Kidney capillary endothelial cell (primary cell): ENCODE measurements around the gene TFEC.
A peak's percentile ranks its signal among the peaks of the same experiment; 100 is the strongest.
"Not testable (repeated sequence)": the region's sequence is repeated elsewhere in the genome, so short reads cannot be mapped to it uniquely, and the experiment has no call there.

ENCODE experiments used
- DNase-seq: peaks from one replicate; pipeline ENCODE4 v3.0.0-alpha.2; 2018; ENCODE audit warnings: low spot score

Gene TFEC

DNA sequence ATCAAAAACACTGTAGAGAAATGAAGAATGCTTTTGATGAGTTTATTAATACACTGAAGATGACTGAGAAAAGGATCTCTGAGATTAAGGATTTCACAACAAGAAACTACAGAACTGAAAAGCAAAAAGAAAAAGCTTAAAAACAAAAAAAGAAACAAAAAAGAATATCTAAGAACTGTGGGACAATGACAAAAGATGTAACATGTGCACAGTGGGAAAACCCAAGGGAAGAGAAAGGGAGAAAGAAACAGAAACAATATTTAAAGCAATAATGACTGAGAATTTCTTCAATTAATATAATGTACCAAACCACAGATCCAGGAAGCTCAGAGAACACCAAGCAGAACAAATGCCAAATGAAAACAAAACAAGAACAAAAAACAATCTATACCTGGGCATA, 42.2 kb downstream of the TFEC start:
- DNase-seq = no peak

DNA sequence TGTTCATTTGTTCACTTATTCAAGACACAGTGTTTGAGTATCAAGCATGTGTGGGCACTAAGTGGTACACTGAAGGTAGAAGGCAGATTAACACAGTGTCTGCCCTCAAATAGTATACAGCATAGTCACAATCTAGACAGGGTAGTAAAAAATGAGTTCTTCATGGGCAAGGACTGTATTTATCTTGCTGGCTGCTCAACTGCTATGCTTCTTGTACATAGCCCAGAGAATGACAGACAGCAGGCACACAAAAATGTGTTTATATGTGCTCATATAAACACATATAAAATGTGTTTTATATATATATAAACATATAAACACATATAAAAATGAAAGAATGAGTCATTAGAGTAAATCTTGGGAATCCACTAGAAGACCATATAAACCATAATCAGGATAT, 43.1 kb downstream of the TFEC start:
- no peak for DNase-seq

DNA sequence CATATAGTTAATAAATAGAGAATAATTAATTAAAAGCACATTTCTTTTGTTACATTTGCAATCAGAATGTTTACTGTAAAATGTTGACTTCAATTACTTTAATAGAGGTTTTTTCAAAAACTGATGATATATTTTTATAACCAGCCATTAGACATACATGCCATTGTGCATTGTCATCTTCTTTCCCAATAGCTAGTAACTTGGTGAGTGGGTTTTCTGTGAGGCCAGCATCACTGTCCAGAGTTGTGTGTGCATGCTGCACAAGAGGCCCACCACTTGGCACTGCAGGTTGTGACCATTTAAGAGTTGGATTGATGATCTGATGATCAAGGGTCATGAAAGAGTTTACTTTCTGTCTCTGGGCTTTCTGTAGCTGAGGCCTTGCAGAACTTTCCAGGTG, 46.5 kb downstream of the TFEC start:
- no peak for DNase-seq

DNA sequence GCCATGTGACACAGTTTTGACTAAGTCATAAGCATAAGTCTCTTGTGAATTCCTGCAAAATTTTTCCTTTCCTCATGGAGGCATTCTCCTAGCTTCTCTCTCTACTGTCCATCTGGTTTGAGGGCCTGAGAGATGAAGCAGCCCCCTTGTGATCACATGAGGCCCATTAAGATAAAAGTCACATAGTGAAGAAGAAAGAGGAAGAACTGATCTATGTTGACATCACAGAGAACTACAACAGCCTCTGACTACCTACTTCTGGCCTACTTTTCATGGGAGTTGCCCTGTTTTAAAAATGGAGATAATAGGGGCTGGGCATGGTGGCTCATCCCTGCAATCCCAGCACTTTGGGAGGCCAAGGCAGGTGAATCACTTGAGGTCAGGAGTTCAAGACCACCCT, 50.4 kb downstream of the TFEC start:
- DNase-seq = no peak

DNA sequence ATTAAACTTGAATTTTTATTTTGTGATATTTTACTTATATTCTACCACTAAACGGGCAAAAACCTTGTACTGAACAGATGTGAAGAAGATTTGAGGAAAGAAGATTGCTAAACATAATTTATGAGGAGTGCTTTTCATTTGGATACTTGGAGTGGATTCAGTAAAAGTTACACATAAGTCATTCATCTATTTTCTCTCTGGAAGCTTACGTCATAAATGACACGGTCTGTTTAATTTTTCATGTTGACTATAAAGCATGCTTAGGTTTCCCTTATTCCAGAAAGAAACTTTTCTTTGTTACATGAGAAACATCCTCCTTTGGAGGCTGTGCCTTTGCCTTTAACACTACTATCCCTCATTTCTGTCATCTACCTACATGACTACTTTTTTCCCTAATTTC, 53.9 kb downstream of the TFEC start:
- DNase-seq = no peak

DNA sequence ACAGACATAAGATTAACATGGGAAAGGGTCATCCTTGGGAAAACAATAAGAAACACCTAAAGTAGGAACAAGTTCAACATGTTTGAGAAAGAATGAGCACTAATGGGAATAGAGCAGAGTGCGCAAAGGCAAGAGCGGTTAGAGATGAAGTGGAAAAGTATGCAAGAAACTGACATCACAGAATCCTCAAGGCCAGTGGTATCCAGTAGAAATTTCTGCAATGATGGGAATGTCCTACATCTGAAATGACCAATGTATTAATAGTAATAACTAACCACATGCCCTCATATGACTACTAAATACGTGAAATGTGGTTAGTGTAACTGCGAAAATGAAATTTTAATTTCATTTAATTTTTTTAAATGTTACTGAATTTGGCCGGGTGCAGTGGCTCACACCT, 54.8 kb downstream of the TFEC start:
- no peak for DNase-seq

DNA sequence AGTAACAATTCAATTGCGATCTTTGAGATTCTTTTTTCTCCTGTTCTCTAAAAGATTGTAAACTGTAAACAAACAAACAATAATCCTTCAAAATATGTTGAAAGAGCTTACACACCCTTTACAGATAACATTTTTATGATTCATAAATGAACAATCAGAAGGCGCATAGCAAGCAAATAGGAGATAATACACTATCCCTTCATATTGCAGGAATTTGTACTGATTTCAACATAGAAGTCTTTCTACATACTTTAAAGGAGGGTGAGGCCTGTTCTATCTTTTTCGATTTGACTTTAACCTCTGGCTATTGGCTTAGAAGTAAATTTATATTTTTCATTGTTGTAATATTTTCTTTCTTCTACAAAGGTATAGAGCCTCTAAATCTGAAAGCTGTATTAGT, 57.2 kb downstream of the TFEC start:
- no peak for DNase-seq

DNA sequence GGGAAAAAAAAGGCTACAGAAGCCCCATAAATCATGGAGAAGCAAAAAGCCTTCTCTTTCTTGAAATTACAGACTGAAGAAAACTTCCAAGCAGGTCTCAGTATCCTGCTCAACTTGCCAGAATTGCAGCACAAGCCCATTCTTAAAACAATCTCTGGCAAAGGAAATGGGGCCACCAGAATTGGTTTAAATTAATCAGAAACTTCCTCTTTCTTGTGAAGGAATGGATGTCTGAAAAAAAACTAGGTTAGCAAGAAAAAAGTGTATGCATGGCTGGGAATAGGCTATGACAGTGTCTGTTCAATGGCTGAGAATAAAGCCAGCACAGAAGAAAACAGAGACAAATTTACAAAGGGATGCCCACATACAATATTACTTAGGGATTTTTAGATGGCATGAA, 59.1 kb downstream of the TFEC start:
- no peak for DNase-seq

DNA sequence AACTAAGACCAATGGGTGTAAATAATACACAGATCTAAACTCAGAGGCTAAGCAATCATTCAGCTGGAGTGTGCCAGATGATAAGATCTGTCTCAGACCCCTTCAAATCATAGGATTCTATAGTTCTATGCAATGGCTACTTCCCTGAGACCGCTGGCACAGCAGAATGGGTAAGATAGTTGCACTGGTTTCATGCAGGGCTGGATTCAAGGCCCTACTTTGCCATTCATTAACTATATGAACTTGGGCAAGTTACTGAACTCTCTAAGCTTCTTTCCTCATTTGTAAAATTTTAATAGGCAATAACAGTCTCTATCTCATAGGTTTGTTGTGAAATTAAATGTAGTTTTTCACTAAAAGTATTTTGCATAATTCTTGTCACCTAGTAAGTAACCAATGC, 62.0 kb downstream of the TFEC start:
- DNase-seq = no peak

DNA sequence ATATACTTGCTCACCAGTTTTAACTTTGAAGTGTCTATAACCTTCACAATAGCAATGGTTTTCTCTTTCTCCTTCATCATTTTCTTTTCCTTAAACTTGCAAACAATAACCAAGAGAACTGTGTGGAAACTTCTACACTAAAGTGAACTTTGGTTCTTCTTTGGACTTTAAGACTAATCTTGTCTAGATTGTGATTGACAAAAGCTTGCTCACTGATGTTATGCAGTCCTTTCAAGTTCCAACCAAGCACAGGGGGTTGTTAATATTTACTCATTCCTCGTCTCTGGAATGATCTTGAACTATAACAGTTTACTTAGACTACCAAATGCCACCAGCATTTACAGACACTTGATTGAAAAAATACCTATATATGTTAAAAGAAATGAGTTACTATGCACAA, 62.4 kb downstream of the TFEC start:
- DNase-seq = no peak

DNA sequence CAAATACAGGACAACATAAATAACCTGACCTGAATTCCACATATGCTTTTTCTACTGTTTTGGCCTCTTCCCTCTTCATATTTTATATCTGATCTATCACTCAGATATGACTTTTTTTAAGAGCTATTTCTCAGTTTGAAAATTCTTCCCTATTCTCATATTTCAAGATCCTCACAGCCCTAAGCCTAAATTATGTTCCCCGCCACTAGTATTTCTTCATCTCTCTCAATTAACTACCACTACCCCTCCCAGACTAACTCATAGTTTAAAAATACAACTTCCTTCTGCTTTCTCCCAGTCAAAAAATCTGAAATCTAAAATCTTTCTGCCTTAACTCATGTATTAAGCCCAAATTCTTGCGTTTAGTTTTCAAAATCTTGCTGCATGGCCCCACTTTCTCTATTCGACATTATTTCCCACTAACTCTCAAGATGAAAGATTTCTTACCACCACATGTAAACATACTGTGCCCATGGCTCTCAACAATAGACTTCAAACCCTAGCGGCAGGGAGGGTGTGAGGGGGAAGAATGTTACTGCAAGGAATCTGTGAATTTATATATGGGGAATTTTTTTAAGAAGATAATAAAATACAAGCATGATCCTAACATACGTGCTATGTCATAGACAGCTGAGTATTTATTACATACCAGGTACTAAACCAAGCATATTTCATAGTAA, 64.6 kb downstream of the TFEC start:
- DNase-seq = no peak

DNA sequence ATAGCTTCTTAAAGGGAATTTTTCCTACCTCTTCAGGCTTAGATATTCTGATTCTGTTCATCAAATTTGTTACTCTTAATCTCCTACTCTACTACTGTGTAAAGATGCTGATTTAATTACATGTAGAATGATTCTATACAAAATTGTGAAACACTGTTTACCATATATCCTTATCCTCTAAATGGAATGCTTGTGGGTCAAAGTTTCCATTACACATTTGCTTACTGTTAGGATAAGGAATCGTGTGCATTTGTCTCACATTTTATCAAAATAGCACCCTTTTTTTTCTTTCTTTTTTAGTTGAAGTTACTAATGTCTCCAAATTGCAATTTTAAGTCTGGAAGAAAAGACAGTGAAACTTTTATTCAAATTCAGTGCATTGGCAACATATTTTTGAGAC, 65.3 kb downstream of the TFEC start:
- no peak for DNase-seq

DNA sequence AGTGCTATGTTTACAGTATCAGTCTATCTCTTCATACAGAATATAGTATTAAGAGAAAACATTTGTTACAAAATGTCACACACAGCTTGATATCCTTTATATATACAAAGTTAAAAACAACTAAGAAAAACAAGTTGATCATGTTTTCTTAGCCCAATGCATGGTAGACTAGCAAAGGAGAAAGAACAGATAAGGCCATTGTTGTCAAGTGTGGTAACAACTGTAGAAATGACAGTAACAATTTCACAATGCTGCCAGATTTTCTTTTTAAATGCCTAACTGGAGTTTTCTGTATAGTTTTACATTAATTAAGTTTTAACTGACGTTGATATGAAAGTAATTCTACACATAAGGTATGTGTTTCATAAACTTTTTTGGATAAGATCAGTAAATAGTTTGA, 65.8 kb downstream of the TFEC start:
- DNase-seq = no peak

DNA sequence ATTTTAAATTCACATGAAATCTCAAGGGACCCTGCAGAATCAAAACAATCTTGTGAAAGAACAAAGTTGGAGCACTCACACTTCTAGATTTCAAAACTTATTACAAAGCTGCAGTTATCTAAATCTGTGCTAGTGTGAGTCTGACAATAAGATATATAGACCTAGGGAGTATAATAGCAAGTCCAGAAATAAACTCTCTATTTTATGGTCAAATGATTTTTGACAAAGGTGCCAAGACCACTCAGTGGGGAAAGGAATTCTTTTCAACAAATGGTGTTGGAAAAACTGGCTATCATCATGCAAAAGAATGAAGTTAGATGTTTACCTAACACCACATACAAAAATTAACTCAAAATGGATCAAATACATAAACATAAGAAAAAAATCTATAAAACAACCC, 68.2 kb downstream of the TFEC start:
- no peak for DNase-seq

DNA sequence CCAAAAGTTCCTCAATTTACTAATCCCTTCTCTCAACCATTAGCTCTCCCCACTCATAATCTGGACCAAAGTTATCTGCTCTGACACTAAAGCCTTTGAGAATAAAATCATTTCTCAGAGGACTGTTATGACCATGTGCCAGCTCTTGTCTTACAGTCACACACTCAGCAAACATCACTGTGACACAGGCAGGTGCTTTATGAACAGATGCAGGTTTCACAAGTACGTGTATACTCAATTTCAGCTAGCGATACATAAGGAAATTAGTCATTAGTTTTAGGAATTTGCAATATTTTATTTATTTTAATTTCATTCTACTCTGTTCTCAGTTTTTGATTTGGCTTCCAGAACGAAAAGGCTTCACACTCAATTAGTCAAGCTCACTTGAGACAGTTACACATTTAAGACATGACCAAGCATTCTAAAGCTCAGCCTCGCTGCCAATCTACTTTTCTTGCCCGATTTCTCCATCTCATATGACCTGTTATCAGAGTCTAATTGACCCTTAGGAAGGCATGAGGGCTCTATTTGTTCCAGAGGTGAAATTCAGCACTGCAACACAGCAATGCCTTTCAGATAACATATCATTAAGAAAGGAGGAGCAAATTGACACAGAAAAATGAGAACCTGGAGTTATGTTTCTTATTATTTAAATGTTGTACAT, 76.8 kb downstream of the TFEC start:
- DNase-seq = no peak

DNA sequence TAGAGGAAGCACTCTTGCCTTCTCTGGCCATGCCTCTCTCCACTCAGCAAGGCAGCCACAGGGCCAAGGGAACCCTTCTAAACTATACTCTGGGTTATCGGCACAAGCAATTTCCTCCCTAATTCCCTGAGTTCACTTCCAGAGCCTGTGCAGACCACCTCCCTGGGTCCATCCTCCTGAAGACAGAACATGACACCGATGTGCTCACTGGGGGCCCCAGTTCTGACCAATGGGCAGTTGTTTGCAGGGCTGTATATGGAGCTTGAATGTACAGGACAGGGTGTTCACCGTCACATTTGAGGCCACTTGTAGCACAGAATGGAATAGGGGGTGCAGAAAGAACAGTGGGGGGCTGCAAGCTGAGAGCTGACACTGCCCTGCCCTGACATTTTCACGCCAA, 77.7 kb downstream of the TFEC start:
- no peak for DNase-seq

DNA sequence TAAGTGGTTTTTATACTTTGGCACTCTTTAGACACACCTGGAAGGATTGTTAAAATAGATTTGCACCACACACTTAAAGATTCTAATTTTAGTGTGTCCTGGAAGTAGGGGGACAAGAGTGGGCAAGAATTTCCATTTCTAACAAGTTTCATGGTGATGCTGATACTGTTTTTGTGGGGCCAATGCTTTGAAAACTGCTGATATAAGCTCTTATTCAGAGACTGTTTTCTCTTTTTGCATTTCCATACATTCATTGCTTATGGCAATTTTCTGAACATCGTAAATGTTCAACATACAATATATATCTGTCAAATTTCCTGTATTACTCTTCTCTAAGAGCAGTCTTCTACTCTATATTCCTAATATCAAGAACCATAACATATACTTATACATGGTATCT, 79.0 kb downstream of the TFEC start:
- DNase-seq = no peak

DNA sequence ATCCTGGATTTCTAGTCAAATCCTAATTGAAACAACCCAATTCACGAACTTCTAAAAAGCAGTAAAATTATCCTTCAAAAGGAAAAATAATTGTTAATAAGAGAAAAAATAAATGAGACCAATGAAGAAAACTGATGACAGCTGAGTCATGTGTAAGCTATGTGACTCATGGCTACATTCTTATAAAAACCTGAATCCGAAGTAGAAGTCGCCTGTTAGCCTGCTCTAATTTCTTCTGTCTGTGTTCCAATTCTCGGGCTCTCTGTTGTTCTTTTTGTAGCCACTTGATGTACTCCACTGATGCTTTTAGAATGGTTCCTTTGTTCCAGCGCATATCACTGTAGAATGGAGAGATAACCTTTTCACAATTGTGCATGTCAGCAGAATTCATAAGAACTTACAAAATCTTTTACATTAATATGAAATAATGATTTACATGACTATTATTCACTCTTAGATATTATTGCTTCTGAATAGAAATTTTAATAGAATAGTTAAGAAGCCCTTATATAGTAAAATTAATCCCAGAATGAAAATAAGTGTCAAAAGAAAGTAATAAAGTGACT, 88.8 kb downstream of the TFEC start:
- DNase-seq = peak; percentile 9

DNA sequence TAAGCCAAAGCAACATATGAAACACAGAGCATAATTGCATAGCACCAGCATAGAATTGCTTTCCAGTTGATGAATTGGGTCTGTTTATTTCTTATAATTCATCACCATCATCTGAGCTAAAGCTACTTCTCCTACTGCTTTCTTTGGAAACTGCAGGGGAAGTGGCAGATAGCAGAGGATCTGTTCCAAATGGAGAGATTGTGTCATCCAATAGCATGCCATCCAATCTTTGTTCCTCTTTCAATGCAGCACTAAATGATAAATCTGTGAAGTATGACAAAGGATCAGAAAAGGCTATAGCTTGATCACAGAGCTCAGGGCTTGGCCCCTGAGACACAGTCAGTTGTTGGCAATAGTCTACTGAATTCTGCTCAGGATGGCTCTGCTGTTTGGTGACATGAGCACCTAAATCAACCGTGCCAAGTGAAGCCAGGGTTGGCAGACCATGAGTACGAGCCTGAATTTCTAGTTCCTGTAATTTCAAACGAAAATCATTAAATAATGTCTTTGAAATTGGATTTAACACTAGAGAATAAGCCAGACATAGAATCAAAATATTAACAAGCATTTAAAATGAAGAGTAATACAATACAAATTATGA, 90.0 kb downstream of the TFEC start:
- DNase-seq = no peak

DNA sequence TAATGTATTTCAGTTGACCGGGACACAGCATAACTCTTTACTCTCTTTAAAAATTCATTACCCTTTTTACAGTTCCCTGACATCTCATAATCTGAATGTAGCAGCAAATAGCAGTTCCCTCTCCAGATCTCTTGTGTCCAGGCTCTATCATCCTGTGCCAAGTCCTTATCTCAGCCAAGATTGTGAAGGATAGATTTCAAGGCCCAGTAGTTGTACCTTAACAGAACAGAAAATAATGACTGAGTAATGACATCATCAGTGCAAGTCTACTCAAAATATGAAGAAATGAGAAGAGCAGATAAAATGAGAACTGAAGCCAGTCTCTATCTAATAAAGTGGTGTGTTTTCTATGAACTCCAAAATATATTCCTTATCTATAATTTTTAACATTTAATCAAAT, 92.6 kb downstream of the TFEC start:
- DNase-seq = no peak

DNA sequence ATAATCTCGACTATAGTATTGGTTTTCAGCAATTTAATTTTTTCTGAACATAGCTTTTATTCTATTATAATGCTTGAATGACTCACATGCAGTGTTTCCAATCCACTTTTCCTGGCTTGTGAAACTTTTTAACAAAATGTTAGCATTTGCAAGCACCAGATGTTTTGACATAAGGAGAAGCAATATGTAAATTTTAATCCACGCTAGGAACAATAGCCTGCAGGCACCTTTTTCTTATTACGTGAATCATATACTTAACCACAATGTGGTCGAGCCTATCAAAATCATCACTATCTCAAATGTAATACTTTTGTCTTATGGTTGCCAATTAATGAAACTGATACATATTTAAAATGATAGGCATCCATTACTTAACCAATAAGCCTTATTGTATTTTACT, 97.1 kb downstream of the TFEC start:
- no peak for DNase-seq

DNA sequence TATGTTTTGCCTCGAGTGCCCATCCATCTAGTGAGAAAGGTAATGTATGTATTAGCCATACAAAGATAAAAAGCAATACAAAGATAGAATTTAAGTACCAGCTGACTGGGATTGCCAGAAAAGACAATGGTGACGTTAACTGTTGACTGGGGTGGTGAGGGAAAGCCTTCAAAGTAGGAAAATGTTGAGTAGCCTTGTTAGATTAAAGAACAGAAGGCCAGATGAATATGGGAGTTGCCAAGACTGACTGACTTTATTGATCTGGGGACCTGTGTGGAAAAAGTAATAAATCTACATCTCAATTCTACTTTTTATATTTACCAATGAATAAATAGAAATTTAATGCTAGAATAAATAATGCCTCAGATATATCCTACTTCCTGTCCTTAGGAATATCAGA, 97.7 kb downstream of the TFEC start:
- no peak for DNase-seq

DNA sequence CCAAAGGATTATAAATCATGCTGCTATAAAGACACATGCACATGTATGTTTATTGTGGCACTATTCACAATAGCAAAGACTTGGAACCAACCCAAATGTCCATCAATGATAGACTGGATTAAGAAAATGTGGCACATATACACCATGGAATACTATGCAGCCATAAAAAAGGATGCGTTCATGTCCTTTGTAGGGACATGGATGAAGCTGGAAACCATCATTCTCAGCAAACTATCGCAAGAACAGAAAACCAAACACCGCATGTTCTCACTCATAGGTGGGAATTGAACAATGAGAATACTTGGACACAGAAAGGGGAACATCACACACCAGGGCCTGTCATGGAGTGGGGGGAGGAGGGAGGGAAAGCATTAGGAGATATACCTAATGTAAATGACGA, 100.4 kb downstream of the TFEC start:
- DNase-seq = not testable (repeated sequence)

DNA sequence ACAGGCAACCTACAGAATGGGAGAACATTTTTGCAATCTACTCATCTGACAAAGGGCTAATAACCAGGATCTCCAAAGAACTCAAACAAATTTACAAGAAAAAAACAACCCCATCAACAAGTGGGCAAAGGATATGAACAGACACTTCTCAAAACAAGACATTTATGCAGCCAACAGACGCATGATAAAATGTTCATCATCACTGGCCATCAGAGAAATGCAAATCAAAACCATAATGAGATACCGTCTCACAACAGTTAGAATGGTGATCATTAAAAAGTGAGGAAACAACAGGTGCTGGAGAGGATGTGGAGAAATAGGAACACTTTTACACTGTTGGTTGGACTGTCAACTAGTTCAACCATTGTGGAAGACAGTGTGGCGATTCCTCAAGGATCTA, 100.8 kb downstream of the TFEC start:
- not testable (repeated sequence) for DNase-seq
